ENCODE results near the gene ZBTB47. TPM values are rescaled to one million over a fixed set of nuclear protein-coding genes. Genes with fewer than 3 reads are reported as not detected.

The ZBTB47 gene
- total and polyA plus RNA-seq, 2 donors (not counting 3 experiments of a cell fraction or from before 2014, with no cell fraction given): 10.6 to 14.5 TPM

DNA sequence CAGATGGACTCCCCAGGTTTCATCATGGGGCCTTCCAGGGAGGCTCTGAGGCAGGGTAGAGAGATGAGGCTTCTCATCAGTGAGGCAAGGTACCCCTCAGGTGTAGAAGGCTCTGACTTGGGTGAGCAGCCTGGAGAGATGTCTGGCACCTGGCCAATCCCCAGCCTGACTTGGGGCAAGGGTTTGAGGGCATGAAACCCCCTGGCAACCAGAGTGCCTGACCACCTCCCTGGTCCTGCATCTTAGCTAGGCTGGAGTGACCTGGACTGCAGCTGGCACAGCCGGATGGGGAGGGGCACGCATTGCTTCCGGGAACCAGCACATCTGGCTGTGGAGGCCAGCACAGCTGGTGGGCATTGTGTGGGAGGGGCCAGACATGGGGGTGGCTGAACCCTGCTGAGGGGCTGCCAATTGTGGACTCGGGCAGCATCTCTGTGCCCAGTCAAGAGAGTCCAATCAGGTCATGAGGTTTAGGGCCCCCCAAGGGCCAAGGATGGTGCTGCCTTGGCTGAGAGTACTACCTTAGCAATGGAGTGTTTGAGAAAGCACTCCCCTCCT lies 1.9 kb downstream of the ZBTB47 start:
- TF ChIP-seq GATA2 (IDR thresholded peaks at IDR 0.05; ENCODE audit: insufficient read depth, insufficient read length, low read depth, low read length) (no peak), POLR2A (IDR thresholded peaks at IDR 0.05; ENCODE audit: low read depth, low read length) (no peak), POLR2AphosphoS5 (IDR thresholded peaks at IDR 0.05; ENCODE audit: insufficient read depth, low read depth, low read length) (peak; percentile 32), MYC (IDR thresholded peaks at IDR 0.05; ENCODE audit: low read depth, low read length) (no peak)
- TF ChIP-seq, protein P1, sequence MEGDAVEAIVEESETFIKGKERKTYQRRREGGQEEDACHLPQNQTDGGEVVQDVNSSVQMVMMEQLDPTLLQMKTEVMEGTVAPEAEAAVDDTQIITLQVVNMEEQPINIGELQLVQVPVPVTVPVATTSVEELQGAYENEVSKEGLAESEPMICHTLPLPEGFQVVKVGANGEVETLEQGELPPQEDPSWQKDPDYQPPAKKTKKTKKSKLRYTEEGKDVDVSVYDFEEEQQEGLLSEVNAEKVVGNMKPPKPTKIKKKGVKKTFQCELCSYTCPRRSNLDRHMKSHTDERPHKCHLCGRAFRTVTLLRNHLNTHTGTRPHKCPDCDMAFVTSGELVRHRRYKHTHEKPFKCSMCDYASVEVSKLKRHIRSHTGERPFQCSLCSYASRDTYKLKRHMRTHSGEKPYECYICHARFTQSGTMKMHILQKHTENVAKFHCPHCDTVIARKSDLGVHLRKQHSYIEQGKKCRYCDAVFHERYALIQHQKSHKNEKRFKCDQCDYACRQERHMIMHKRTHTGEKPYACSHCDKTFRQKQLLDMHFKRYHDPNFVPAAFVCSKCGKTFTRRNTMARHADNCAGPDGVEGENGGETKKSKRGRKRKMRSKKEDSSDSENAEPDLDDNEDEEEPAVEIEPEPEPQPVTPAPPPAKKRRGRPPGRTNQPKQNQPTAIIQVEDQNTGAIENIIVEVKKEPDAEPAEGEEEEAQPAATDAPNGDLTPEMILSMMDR (IDR thresholded peaks at IDR 0.05; ENCODE audit: extremely low read depth in 1 of 2, insufficient read depth in 1 of 2, low read depth in 1 of 2, low read length in 2 of 2): no peak
- Histone ChIP-seq H3K27ac (ENCODE audit: insufficient read depth, low read depth, low read length) (peak overlapping the region; percentile 74), H3K4me1 (ENCODE audit: control insufficient read depth, extremely low read depth, insufficient read depth, low read length) (peaks cover 36% of the 10 kb centered on the region), H2AFZ (ENCODE audit: low read depth, low read length) (no peak overlapping the region), H3K4me3 (replicated peaks in 1 of 3; ENCODE audit: insufficient read depth in 1 of 3, low read depth in 1 of 3, low read length in 3 of 3) (peak overlapping the region; percentile 54 to 77 (median 57)), H3K9me1 (replicated peaks; ENCODE audit: control insufficient read depth, extremely low read depth, insufficient read depth, low read length) (no peaks in the 10 kb centered on the region), H3K27me3 (ENCODE audit: control insufficient read depth in 2 of 2, insufficient read depth in 2 of 2, low read length in 2 of 2) (no peaks in the 10 kb centered on the region), H3K79me2 (ENCODE audit: control insufficient read depth, insufficient read depth, low read length) (peaks cover 36% of the 10 kb centered on the region), H3K4me2 (ENCODE audit: insufficient read depth, low read length) (peak overlapping the region; percentile 62), H4K20me1 (replicated peaks; ENCODE audit: control insufficient read depth, extremely low read depth, insufficient read depth, low read length) (no peaks in the 10 kb centered on the region), H3K9me3 (replicated peaks; ENCODE audit: control insufficient read depth, insufficient read depth, low read length) (no peaks in the 10 kb centered on the region), H3K9ac (replicated peaks; ENCODE audit: extremely low read depth, insufficient read depth, low read length) (peak overlapping the region; percentile 87), H3K36me3 (ENCODE audit: control insufficient read depth in 2 of 2, extremely low read depth in 1 of 2, insufficient read depth in 2 of 2, low read length in 2 of 2) (peaks cover 0 to 7% of the 10 kb centered on the region in 2 experiments)
- ChIA-PET CTCF (no interaction called here), POLR2A (no interaction called here)
- BruUV-seq (replicated peaks): no TSS peak
- DNase-seq (ENCODE audit: low read depth, low spot score) (peak; percentile 11), FAIRE-seq (no peak)
- intact Hi-C loops (cut with micrococcal nuclease): loop anchor here (2.0 kb wide), 2 partner anchors 29 to 73 kb away; partner anchors contain the start of gene KLHL40
- dilution Hi-C loops (cut with MboI; ENCODE audit: extremely low pct_ligation_motif_present, low sequenced_read_pairs): no loop called here
